Measurements from ENCODE around the gene MCM7.

DNA sequence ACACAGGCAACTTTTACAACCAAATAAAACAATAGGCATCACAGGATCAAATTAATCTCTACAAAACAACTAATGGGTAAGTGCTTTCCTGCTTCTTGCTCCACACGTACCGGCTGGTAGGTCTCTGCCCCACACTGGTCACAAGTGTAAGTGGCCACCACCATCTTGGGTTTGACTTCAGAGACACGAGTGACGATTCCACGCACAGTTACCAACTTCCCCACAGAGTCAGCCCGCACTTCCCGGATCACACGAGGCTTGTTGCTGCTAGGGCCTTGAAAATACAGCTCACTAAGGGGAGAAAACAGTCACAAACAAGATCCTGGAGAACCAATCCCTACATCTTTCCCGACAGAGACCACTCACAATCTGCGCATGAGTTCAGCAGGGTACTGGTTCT lies 2.3 kb downstream of the MCM7 start:
- TF ChIP-seq POLR2AphosphoS5 (IDR thresholded peaks at IDR 0.05): no peak
- TF ChIP-seq, protein P1, sequence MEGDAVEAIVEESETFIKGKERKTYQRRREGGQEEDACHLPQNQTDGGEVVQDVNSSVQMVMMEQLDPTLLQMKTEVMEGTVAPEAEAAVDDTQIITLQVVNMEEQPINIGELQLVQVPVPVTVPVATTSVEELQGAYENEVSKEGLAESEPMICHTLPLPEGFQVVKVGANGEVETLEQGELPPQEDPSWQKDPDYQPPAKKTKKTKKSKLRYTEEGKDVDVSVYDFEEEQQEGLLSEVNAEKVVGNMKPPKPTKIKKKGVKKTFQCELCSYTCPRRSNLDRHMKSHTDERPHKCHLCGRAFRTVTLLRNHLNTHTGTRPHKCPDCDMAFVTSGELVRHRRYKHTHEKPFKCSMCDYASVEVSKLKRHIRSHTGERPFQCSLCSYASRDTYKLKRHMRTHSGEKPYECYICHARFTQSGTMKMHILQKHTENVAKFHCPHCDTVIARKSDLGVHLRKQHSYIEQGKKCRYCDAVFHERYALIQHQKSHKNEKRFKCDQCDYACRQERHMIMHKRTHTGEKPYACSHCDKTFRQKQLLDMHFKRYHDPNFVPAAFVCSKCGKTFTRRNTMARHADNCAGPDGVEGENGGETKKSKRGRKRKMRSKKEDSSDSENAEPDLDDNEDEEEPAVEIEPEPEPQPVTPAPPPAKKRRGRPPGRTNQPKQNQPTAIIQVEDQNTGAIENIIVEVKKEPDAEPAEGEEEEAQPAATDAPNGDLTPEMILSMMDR (IDR thresholded peaks at IDR 0.05): no peak

Data from sigmoid colon (tissue), 4 donors.